BLaER1 treated with 17β-estradiol and CSF1 and Interleukin-3, amounts not matched to agents 10 nM and 100 nM (cell line): ENCODE measurements around the gene PAK4.
A peak's percentile ranks its signal among the peaks of the same experiment; 100 is the strongest.

ENCODE experiments used
- H3K27ac ChIP-seq, 11 experiments: shearing (Covaris generic); formaldehyde crosslinking; 2 replicates each; pipeline ENCODE4 v1.8.1; 2022
- H3K27me3 ChIP-seq, 11 experiments: shearing (Covaris generic); formaldehyde crosslinking; 2 replicates each; pipeline ENCODE4 v1.8.1; 2022
- H3K36me3 ChIP-seq, 11 experiments: shearing (Covaris generic); formaldehyde crosslinking; 2 replicates each; pipeline ENCODE4 v1.8.1; 2022
- H3K4me1 ChIP-seq, 10 experiments: shearing (Covaris generic); formaldehyde crosslinking; 2 replicates each; pipeline ENCODE4 v1.8.1; 2022
- H3K4me2 ChIP-seq, 11 experiments: shearing (Covaris generic); formaldehyde crosslinking; 2 replicates each; pipeline ENCODE4 v1.8.1; 2022
- H3K4me3 ChIP-seq, 10 experiments: shearing (Covaris generic); formaldehyde crosslinking; 2 replicates each; pipeline ENCODE4 v1.8.1; 2022
- H3K9ac ChIP-seq, 11 experiments: shearing (Covaris generic); formaldehyde crosslinking; 2 replicates each; pipeline ENCODE4 v1.8.1; 2022
- H3K9me3 ChIP-seq, 11 experiments: shearing (Covaris generic); formaldehyde crosslinking; replicated peaks in 1 of 11; 2 replicates each; pipeline ENCODE4 v1.8.1; 2022
- H4K20me1 ChIP-seq, 11 experiments: shearing (Covaris generic); formaldehyde crosslinking; 2 replicates each; pipeline ENCODE4 v1.8.1; 2022
- Cebpa-rat ChIP-seq, 11 experiments: shearing (Covaris generic); IDR thresholded peaks; 2 replicates each; pipeline ENCODE4 v1.8.1; 2022

The PAK4 gene

DNA sequence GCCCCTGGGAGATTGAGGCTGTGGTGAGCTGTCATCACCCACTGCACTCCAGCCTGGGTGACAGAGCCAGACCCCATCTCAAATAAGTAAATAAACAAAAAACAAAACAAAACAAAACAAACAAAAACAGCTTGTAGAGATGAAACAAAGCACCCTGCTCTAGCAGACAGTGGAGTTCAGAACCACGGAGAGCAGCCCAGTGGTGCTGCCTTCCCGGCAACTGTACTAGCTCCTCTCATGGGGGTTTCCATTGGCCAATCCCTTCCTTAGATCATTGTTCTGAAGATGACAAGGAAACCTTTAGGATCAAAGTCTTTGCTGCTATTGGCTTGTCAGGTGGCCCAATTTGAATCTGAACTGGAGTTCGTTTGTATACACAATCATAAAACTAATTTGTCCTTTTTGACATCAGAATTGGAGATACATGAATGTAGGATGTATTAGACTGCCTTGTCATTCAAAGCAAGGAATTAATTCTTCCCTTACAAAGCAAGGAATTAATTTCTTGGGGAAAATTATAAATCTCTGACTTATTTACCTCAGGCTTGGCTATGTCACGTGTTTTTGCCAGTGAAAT is 98.2 kb downstream of the PAK4 start:
- no peak overlapping the region for H3K27ac ChIP-seq

DNA sequence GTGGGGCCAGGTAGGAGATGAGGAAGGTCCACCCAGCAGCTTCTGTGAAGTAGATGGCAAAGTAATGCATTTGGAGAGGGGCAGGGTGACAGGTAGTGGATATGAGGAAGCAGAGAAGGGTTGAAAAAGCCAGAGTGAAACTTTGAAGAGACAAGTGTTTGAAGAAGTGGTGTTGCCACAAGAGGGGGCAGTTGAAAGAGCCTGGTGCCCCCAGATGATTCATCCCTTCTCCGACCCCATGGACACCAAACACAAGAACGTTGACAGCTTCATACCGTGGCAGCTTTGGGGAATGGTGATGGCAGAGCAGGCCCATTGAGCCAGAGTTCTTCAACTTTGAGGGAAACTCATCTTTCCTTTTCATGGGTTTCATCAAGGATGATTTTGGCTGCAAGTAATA is 99.3 kb downstream of the PAK4 start:
- H3K4me3 ChIP-seq: no peak overlapping the region
- no peaks in the 10 kb centered on the region for H3K9me3 ChIP-seq
- H3K27me3 ChIP-seq: no peaks in the 10 kb centered on the region
- no peak for TF ChIP-seq Cebpa-rat (IDR thresholded peaks at IDR 0.05)
- peaks cover 0 to 11% (median 6%) of the 10 kb centered on the region in 10 experiments; a peak in 8 of 20 replicates for H3K4me1 ChIP-seq
- no peaks in the 10 kb centered on the region; a peak in 1 of 22 replicates for H4K20me1 ChIP-seq
- H3K4me2 ChIP-seq: peak overlapping the region in 1 of 11 experiments; percentile 45; a peak in 2 of 22 replicates
- H3K27ac ChIP-seq: no peak overlapping the region
- no peak overlapping the region for H3K9ac ChIP-seq
- no peaks in the 10 kb centered on the region for H3K36me3 ChIP-seq

More for the DNA sequence above, 98.2 kb downstream of the PAK4 start:
- Histone ChIP-seq H3K36me3 (no peaks in the 10 kb centered on the region), H3K9me3 (no peaks in the 10 kb centered on the region), H3K4me1 (peaks cover 0 to 11% (median 6%) of the 10 kb centered on the region in 10 experiments; a peak in 8 of 20 replicates), H3K4me3 (no peak overlapping the region), H4K20me1 (no peaks in the 10 kb centered on the region; a peak in 1 of 22 replicates), H3K27me3 (no peaks in the 10 kb centered on the region), H3K9ac (no peak overlapping the region), H3K4me2 (no peak overlapping the region)
- TF ChIP-seq Cebpa-rat (IDR thresholded peaks at IDR 0.05): no peak
